NCI-H128 (cell line): ENCODE data around the gene NET1.
"Not testable (repeated sequence)": the region's sequence is repeated elsewhere in the genome, so short reads cannot be mapped to it uniquely, and the experiment has no call there.

Source experiments
- DNase-seq: peaks from one replicate; lab custom pipeline; 2025; ENCODE audit not compliant: unreplicated experiment; lab: John Stamatoyannopoulos, UW

The NET1 gene

DNA sequence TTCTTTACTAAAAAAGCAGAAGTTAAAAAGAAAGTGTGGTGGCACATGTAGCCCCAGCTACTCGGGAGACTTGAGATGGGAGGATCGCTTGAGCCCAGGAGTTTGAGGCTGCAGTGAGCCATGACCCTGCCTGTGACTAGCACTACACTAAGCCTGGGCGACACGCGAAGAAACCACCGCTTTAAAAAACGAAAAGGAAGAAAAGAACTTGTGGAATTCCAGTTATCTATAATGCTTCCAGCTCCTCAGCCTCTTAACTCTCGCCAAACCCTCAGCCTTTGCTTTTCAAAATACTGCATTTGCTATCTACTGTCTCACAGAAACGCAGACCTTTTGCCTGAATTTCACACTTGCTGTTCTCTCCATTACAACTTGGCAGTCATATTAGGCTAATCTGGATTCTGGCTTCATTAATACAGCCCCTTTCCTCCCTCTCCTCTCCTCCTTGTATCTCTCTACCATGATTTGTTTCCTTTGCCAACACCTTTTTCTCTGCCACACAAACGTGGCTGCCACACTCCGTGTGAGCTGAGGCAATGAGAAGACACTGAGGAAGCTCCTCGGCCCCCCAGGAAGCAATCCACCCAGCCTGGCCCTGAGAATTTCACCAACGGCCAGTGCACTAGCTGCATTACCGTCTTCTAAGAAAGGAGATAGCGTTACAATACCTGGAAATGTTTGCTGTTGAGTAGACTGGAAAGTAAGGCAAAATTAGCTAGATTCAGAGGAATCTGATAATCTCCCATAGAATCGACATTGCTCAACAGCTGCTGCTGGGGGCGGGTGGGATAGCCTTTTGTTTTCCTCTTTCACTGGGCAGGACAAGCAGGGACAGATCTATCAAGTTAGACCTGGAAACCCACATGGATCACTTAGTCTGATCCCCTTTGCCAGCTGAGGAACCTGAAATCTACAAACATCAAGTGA, 49.8 kb downstream of the NET1 start:
- DNase-seq = no peak

GRCh38 chr10:5462841-5463293, 50.5 kb downstream of the NET1 start:
- no peak for DNase-seq

DNA sequence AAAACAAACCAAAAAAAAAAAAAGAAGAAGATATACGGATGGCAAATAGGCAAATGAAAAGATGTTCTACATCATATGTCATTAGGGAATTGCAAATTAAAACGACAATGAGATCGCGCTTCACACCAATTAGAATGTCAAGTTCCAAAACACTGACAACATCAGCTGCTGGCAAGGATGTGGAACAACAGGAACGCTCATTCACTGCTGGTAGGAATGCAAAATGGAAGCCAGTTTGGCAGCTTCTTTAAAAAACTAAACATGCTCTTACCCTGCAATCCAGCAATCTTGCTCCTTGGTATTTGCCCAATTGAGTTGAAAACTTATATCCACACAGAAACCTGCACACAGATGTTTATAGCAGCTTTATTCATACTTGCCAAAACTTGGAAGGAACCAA, 52.2 kb downstream of the NET1 start:
- DNase-seq = no peak

DNA sequence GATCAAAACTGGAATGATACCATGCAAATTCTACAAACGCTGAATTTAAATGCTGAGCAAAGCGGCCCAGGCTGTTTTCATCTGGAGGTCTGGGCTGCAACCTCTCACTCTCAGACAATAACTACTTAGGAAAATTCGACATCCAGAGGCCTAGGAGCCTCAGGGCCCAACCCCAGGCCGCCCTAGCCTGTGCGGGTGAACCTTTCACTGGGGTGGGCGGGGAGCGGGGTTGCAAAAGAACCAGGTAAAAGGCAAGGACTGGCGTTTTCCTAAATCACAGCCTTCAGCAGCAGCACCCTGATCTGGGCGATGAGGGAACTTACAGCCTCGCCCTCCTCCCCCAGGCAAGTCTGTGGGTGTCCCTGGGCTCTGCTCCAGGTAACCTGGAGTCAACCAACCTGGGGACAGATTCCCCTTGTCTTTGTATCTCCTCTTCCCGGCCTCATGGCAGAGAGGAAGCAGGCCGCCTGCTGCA, 53.7 kb downstream of the NET1 start:
- DNase-seq = no peak

DNA sequence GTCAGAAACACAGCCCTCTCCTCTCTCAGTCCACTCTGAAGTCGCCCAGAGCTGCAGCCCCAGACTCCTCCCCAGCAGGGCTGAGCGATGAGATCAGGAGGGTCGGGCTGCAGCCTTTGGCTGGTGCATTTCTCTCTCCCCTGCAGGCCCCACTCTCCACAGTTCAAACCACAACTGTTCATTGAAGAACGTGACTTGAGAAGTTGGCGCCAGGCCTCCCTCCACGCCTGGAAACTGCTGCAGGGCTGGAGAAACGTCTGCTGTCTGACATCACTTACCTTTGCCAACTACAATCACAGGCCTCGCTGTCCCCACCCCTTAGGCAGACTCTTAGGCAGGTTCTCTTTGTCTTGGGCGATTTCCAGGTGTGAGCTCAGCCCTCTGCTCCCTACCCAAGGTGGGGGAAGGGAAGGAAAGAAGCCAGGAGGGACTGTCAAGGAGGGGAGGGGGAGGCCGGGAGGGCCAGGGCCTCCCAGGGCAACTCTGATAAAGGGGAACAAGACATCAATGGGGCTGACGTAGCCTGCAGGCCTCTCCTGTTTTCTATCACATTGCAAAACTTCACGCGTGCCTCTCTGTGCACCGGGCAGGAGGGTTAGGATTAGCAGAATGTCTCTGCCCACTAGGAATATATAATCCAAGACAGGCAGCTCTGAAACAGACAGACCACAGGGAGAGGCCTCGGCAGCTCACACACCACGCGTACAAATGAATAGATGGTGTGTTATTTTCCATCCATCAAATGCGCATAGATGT, 54.3 kb downstream of the NET1 start:
- no peak for DNase-seq

GRCh38 chr10:5467207-5467535, 54.8 kb downstream of the NET1 start:
- DNase-seq = no peak

- no peak for DNase-seq
These were observed 55.4 kb downstream of the NET1 start for GRCh38 chr10:5467634-5468255.

DNA sequence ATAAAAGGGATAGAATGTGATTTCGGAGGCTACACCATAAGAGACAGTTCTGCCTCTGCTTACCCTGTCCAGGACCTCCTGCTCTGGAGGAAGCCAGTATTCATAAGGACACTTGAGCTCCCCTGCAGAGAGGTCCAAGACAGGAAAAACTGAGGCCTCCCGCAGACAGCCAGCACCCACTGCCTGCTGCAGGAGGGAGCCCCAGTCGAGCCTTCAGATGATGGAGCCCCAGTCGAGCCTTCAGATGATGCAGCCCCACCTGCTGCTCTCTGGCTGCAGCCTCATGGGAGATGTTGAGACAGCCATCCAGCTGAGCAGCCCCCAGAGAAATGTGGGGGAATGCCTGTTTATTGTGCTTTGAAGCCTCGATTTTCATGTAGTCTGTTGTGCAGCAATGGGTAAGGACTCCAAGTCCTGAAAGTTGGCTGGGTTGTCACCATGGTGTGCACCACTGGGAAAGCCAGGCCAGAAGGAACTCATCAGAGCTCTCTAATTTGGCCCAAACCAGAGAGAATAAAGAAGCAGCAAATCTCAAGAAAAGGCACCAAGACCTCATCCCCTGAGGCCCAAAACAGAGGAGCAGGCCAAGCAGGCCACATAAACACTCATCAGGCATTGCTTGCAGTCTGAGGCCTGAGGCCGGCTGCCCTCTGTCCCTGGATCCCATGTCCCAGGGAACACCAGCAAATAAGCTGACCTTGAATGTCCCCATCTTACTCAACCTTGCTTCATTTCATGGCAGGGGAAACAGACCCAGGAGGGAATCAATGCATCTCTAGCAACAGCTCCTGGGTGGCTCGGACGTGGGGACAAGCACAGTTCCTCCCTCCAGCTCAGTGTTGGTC, 56.1 kb downstream of the NET1 start:
- DNase-seq = no peak

DNA sequence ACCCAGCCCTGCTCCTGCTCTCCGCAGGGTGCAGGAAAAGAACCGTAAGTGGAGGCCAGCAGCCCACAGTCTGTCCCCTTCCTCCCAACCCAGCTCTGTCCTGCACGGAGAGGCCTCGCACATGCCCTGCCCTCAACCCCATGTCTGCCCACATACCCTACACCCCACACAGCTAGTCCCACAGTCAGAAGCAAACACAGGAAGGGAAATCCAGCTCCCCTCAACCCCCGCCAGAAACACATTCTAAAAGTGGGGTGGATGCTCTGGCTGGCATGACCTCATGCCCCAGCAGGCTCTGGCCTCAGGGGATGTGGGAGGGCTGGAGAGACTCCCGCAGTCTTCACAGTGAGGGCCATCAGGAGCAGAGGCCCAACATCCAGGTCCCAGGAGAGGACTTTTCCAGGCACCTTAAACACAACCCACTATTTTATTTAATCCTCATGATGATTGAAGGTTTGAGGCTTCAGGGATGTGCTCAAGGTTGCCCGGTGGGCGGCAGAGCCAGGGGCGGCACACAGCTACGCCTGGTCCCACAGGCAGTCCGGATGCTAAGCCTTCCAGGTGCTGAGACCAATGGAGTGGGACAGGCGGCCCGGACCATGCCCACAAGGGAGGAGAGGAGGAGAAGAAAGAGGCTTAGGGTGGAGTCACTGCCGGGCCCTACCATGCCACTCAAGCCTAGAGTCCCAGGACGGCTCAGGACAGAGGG, 57.1 kb downstream of the NET1 start:
- no peak for DNase-seq

GRCh38 chr10:5470062-5470751, 57.9 kb downstream of the NET1 start:
- no peak for DNase-seq

GRCh38 chr10:5474642-5475041, 62.3 kb downstream of the NET1 start:
- DNase-seq = not testable (repeated sequence)

DNA sequence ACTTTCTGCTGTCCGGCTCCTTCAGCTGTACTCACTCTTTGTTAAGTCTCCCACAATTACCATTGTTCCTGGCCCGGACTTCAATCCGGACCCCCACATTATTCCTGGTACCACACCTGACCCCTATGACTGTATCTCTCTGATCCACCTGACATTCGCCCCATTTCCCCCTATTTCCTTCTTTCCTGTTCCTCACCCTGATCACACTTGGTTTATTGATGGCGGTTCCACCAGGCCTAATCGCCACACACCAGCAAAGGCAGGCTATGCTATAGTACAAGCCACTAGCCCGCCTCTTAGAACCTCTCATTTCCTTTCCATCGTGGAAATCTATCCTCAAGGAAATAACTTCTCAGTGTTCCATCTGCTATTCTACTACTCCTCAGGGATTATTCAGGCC, 62.7 kb downstream of the NET1 start:
- DNase-seq = not testable (repeated sequence)

GRCh38 chr10:5475974-5476807, 63.8 kb downstream of the NET1 start:
- not testable (repeated sequence) for DNase-seq

GRCh38 chr10:5476918-5477525, 64.7 kb downstream of the NET1 start:
- no peak for DNase-seq

- no peak for DNase-seq
These were observed 65.8 kb downstream of the NET1 start for GRCh38 chr10:5477948-5478693.

- no peak for DNase-seq
These were observed 66.4 kb downstream of the NET1 start for GRCh38 chr10:5478694-5479305.
